ENCODE results near the gene FAM221A.
"Not testable (repeated sequence)": the region's sequence is repeated elsewhere in the genome, so short reads cannot be mapped to it uniquely, and the experiment has no call there.

FAM221A gene

DNA sequence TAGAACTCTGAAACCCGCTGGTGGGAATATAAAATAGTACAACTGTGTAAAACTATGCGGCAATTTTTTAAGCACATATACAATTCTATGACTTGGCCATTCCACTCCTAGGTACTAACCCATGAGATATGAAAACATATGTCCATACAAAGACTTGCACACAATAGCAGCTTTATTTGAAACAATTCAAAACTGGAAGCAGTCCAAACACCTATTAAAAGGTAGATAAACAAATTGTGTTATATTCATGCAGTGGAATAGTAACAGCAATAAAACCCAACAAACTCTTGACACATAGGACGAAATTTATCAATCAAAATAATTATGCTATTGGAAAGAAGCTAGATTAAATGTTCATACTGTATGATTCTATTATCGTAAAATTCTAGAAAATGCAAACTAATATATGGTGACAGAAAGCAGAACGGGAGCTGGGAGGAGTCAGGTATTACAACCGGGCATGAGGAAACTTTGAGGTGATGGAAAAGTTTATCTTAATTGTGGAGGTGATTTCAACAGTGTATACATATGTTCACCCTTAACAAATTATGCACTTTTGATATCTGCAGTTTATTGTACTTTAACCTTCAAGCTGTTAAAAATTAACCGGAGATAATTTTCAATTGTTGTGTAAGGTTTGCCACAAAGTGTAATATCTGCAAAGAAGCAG is 29.2 kb downstream of the FAM221A start:
- no peak for DNase-seq

DNA sequence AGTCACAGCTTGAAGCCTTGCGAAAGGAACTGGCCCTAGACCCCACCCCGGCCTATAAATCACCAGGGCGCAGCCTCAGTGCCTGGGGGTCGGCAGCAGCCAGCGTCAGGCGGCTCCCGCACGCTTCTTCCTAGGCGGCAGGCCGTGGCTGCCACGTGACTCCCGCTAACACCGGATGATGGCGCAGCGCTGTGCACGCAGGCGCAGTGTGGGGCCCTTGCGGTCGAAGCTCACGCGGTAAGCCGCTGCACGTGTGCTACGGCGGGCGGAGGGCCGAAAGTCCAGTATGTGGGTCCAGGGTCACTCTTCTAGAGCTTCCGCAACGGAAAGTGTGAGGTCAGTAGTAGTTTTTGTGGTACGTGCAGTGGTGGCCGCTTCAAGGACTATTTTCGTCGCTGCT is 30.0 kb downstream of the FAM221A start, which contains the start of gene STK31:
TSS of gene STK31 (plus strand) at position 220 of the 400 bp plus-strand sequence. CDS start at position 287, 67 bp downstream.
- DNase-seq: no peak

DNA sequence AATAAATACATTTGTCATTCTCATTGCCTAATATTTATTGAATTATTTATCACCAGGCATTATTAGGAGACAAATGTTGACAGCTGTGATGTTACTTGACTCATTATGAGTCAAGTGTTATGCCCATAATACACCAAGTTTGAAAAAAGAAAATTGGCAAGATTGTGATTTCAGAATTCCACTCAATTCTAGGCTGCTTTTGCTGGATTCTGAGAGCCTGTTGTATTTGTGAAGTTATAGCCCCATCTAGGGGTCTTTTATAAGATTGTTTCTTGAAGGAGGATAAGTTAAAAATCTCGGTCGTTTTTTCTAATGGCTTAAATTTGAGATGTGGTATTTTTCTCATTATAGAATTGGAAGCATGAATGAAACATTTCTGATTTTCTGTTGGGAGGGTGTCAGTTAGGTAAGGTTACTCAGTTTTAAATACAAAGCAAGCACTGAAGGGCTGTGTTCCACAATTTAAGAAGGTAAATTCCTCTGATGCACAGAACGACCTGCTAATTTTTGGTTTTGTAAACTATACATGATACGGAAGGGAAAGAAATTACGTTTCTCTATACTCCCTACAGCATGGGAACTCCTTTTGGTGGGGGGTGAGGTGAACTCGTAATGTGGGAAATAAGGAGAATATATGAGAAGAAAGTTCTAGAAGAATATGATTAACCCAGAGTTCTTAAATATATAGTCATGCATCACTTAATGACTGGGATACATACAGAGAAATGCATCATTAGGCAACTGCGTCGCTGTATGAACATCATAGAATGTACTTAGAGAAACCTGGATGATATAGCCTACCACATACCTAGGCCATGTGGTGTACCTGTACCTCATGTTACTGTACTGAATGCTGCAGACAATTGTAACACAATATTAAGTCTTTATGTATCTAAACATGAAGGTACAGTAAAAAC is 32.6 kb downstream of the FAM221A start:
- no peak for DNase-seq

DNA sequence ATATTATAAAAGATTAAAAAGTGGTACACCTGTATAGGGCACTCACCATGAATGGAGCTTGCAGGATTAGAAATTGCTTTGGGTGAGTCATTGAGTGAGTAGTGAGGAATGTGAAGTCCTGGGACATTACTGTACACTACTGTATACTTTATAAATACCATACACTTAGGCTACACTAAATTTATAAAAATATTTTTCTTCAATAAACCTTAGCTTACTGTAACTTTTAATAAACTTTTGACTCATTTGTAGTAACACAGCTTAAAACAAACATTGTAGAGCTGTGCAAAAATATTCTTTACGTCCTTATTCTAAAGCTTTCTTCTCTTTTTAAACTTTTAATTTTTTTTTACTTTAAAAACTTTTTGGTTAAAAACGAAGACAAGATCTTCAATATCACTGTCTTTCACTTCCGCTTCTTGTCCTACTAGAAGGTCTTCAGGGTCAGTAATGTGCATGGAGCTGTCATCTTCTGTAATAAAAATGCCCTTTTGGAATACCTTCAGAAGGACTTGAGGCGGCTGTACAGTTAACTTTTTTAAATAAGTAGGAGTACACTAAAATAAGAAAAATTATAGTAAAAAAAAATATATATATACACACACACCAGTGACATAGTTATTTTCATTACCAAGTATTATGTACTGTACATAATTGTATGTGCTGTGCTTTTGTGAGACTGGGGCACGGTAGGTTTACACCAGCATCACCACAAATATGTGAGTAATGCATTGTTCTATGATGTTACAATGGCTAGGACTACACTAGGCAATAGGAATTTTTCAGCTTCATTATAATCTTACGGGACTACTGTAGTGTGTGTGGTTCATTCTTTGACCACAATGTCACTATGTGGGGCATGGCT is 33.5 kb downstream of the FAM221A start:
- no peak for DNase-seq

DNA sequence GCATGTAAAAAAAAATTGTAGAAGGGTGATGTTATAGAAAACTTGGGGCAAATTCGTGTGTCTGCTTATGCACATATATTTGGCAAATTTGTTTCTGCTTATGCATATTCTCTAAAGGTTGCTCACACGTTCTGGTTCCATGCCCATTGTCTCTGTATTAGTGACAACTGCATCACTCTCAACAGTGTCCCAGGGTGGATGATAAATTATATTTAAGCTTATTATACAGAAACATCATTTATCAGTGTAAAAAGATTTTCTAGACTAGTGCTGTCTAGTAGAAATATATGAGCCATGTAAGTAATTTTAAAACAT is 34.1 kb downstream of the FAM221A start:
- DNase-seq: no peak

DNA sequence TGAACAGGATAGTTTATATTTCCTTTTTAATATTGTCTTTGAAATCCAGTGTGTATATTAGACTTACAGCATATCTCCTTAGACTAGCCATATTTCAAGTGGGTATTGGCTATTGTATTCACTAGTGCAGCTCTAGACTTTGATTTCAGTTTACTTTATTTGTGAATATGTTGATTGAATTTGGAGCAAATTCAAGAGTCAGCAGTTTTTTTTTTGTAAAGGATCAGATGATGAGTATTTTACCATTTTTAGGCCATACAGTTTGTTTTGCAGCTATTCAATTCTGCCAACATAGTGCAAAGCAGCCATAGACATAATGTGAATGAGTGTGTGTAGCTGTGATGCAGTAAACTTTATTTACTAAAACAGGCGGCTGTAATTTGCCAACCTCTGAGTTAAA is 34.6 kb downstream of the FAM221A start:
- no peak for DNase-seq

DNA sequence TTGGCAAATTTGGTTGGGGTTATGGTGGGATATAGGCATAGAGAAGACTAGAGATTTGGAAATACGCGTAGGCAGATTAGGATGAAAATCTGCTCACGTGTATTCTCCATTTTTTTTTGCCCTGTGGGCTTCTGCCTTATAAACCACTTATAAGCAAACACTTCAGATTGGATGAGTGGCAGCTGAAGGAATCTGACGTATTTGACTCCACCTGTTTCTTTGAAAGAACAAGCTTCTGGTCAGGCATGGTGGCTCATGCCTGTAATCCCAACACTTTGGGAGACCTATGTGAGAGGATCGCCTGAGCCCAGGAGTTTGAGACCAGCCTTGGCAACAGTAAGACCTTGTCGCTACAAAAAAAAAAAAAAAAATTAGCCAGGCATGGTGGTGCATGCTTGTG is 35.1 kb downstream of the FAM221A start:
- no peak for DNase-seq

DNA sequence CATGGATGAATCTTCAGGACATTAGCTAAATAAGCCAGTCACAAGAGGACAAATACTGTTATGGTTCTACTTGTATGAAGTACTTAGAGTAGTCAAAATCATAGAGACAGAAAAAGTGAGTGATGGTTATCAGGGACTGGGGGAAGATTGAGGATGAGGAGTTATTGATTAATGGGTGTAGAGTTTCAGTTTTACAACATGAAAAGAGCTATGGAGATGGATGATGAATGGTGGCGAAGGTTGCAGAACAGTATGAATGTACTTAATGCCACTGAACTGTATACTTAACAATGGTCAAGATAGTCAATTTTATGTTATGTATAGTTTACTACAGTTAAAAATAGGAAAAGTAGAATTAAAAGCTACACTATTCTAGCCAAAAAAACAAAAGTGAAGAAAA is 37.8 kb downstream of the FAM221A start:
- no peak for DNase-seq

DNA sequence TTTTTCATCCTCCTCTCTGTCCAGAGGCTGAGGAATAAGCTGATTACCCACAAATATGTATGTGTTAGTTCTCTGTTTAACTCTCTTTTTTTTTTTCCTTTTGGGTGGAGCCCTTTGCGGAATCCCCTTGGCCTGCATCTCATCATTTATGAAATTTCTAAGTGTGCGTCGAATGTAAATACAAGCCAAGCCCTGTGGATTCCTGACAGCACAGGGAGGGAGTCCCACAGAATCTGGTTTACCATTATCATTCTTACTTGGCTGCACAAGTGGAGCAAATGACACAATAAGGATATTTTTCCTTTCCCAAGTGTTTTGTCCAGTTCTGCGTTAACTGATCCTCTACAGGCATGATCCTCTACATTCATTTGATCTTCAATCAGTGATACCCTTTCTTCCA is 41.5 kb downstream of the FAM221A start:
- DNase-seq: no peak

DNA sequence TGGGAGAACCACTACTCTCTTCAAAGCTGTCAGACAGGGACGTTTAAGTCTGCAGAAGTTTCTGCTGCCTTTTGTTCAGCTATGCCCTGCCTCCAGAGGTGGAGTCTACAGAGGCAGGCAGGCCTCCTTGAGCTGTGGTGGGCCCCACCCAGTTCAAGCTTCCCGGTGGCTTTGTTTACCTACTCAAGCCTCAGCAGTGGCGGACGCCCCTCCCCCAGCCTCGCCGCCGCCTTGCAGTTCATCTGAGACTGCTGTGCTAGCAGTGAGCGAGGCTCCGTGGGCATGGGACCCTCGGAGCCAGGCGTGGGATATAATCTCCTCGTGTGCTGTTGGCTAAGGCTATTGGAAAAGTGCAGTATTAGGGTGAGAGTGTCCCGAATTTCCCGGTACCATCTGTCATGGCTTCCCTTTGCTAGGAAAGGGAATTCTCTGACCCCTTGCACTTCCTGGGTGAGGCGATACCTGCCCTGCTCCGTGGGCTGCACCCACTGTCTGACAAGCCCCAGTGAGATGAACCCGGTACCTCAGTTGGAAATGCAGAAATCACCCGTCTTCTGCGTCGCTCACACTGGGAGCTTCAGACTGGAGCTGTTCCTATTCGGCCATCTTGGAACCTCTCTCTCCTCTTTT is 42.7 kb downstream of the FAM221A start:
- DNase-seq: not testable (repeated sequence)

DNA sequence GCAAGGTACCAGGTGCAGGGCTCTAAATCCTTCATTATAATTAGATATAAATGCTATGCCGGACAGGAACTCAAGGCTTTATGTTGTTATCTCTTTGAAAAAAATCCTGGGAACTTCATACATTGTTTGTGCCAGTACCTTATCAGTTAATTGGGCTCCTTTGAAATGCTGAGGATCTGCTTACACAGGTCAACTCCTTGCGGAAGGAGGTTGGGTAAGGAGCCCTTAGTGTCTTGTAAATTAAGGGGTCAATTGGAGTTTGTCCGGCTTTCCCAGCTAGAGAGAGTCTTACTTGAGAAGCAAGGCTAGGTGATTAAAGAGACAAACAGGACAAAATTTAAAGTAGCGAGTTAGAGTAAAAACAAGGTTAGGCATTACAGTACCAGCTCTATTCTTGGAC is 44.1 kb downstream of the FAM221A start:
- not testable (repeated sequence) for DNase-seq

DNA sequence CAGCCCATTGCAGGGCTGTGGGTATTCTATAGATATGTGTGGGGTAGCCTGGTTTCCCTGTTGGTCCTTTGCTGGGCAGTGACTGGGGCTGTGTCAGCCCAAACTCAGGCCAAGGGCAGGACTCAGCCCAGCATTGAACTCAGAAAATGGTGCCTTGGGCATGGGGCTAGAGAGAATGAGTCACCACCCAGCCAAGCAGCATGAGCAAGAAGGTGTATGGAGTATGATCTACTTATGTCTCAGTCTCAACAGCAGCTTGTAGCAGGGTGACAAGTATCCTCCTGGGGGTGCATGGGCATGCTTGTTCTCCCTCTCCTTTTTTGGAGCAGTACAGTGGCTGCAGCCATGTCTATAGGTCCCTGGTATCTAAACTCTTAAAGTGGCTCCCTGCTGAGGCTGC is 62.1 kb downstream of the FAM221A start:
- DNase-seq: no peak

DNA sequence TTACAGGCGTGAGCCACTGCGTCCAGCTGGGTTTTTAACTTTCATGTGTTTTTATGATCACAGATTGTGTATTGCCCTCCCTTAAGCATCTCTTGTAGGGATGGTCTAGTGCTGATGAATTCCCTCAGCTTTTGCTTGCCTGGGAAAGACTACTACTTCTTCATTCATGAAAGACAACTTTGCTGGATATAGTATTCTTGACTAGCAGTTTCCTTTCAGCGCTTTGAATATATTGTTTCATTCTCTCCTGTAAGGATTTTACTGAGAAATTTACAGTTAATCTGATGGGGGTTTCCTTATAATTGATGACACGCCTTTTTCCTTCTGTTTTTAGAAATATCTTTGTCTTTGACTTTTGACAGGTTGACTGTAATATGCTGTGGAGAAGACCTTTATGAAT is 63.2 kb downstream of the FAM221A start:
- DNase-seq: no peak

DNA sequence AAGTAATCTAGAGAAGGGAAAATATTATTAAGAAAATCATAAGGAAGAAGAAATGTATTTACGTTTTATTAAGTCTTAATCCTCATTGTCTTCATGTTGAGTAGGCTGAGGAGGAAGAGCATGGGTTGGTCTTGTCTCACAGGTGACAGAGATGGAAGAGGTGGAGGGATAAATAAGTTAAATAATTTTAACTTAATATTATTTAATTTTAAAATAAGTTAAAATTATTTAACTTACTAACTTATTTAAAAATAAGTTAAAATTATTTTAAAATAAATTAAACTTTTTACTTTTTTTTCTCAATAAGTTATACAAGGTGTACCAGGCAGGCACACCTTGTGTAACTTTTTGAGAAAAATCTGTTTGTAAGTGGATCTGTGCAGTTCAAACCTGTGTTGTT is 66.6 kb downstream of the FAM221A start:
- no peak for DNase-seq

DNA sequence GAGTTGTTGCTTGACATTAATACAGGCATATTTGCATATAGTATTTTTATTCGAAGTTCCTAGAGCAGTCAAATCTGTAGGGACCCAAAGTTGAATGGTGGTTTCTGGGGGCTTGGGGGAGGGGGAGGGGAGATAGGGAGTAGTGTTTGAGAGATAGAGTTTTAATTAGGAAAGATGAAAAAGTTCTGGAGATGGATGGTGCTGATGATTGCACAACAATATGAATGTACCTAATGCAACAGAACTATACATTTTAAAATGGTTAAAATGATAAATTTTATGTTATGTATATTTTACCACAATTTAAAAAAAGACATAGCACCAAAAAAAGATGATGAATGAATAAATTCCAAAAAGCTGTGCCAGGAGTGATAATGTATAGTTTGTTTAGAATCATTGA is 71.9 kb downstream of the FAM221A start:
- DNase-seq: no peak

Data from activated CD8-positive, alpha-beta memory T cell treated with anti-CD3 and anti-CD28 coated beads, Interleukin-2, amount 50 U/mL, for 48 hours (primary cell).